Suppressor macrophage (primary cell): ENCODE results near the gene ICAM5.

ENCODE experiments used
- DNase-seq, 4 experiments: peaks; one replicate each; pipeline ENCODE4 v3.0.0-alpha.2; 2020 to 2022

Gene ICAM5

GRCh38 chr19:10292206-10292788 is 2.5 kb downstream of the ICAM5 start:
- DNase-seq, result peak; percentile 94 to 98 (median 96)

- peak in 1 of 4 experiments; percentile 50 for DNase-seq
Measured at GRCh38 chr19:10292789-10293636, 3.3 kb downstream of the ICAM5 start.

GRCh38 chr19:10293637-10294367 is 4.0 kb downstream of the ICAM5 start:
- DNase-seq, result no peak

- DNase-seq, result peak in 2 of 4 experiments; percentile 51 to 65
Measured at GRCh38 chr19:10294368-10294697, 4.6 kb downstream of the ICAM5 start.

- peak; percentile 64 to 88 (median 68) for DNase-seq
Measured at GRCh38 chr19:10295305-10295846, 5.6 kb downstream of the ICAM5 start.

- peak in 1 of 4 experiments; percentile 32 for DNase-seq
Measured at GRCh38 chr19:10295847-10296591, 6.3 kb downstream of the ICAM5 start.

DNA sequence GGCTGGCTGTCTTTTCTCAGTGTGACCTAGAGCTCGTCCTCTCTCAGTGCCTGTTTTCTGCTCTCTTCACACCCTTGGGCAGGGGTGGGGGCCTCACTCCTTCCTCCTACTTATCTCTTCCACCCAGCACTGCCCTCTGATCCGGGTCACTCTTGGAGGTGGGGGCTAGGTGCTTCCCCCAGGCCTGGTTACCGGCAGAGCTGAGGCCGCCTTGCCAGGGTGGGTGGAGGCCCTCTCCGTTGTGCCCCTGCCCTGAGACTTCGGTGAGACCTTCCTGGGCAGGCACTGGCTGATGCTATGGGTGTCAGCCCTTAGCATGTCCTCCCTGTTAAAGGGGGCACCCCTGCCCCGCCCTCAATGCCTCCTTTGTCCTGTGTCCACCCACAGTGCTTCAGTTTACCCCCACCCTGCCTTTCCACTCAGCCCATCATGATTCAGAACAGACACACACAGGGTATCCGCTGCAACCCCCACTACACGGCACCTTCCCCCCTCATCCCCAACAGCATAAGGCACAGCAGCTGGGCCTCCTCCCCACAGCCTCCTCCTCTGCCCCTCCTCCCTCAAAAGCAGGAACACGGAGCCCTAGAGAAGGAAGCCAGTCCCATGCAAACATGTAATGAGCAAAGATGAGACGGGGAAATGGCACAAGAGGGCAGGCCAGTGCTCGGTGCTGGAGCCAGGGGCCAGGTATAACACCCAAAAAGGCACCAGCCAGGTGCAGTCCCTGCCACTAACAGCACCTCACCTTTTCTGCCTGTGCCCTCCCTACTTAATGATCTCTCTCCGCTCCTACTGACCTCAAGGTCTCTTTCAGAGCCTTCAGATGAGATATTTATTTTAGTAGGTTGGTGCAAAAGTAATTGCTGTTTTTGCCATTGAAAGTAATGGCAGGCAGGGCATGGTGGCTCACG is 10.1 kb downstream of the ICAM5 start:
- peak; percentile 69 to 84 (median 81) for DNase-seq

DNA sequence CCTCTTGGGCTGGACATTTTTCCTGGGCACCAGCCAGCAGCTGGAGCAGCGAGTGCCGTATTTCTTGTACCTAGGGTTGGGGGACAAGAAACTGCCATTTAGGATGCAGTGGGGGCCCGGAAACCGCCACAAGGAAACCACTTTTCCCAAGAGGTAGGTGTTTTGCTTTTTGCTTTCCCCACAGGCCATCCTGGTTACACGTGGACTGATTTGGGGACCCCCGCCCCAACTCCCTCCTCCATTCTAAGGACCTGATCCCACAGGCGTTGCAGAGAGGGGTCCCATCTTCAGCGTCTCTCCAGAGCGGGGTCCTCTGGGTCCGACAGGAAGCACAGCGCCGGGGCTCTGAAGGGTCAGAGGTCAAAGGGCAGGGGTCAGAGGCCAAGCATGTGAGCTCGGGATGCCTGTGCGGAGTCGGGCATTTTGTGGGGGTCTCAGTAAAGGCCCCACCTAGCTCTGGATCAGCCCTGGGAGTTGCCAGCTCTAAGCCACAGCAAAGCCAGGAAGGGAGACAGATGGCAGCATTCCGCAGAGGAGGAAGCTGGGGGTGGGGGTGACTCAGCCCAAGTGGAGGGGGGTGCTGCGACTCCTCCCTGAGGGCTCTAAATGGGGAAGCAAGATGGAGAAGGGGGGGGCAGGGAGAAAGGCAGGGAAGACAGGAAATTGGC is 15.5 kb downstream of the ICAM5 start:
- peak; percentile 85 to 92 (median 90) for DNase-seq

DNA sequence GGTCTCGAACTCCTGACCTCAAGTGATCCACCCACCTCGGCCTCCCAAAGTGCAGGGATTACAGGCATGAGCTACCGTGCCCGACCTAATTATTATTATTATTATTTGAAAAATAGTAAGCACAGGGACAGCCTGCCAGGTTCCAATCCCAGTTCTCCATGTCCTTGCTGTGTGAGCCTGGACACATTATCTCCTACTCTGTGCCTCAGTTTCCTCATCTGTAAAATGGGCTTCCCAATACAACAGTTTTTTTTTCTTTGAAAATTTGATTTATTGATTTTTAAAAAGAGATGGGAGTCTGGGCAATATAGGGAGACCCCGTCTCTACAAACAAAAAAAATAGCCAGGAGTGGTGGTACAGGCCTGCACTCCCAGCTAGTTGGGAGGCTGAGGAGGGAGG is 16.6 kb downstream of the ICAM5 start:
- DNase-seq, result no peak

GRCh38 chr19:10309423-10309822 is 19.7 kb downstream of the ICAM5 start, which contains the start of gene ZGLP1:
ZGLP1 (minus strand) TSS chr19:10309815.
- DNase-seq, result no peak

DNA sequence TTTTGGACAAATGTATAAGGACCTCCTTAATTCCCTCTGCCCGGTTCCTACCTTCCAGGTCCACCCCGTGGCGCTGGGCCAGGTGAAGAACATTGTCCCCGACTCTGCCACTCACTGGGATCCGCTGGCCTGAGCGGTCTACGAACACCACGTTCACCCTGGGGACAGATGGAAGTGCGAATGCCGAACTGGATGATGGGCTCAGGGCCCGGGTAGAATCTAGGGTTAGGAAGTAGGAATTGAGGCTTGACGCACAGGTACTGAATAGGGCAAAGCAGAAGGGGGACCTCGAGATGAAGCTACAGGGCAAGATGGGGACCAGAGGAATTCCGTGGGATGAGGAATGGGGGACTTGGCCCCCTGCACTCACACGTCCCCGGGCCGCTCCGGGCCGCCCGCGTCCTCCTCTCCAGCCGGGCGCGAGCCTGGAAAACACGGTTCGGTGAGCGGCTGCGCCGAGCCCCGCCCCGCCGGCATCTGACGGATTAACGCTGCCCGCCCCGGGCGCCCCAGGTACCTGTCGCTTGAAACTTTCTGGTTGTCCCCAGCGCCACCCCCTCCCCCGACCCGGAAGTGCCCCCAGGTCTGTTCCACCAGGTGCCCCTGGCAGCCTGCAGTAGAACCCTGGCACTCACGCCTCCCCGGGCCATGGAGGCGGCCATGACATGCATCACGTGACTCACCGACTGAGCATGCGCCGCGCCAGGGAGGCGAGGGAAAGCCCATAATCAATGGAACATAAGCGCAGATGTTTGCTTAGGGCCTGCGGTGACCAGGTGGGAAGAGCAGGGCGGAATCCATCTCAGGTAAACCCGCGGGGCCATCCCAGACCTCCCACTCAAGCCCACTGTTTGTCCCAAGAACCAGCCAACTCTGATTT is 25.8 kb downstream of the ICAM5 start, which contains the start of gene FDX2:
Gene FDX2 (minus strand): TSS at position 681 of the 880 bp plus-strand sequence. CDS start 19 bp downstream, at position 662.
- DNase-seq, result peak; percentile 85 to 94 (median 89)

DNA sequence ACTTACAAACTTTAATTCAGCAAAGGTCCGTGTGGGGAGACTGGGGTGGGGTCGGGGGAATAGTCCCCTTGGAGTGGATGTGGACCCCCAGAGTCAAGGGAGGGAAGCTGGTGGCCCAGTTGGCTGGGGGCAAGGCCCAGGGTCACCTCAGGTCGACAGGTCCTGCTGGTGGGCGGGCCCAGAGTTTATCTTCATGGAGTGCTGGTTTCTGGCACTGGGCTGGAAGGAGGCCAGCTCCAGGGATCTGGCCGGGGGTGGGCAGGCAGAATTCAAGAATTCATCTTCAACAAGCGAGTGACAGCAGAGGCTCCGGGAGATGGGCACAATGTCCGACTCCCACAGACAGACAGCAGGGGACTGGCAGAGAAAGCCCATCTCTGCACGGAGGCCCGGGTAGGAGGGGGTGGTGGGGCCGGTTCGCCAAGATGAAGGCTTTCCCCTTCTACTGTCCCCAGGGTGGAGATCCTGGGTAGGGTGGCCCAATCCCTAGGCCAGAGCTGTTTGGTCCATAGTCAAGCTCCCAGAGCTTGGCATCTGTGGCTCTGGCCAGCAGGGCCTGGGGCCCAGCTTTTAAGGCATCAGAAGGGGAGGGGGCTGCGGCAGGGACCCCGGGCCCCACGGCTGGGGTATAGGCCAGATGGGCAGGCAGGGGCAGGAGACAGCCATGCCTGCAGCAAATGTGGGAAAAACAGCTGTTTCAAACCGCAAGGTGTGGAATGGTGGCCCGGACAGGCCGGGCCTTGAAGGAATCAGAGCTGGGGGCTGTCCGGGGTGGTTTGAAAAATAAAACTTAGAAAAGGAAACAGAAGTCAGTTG is 26.7 kb downstream of the ICAM5 start:
- DNase-seq, result no peak

DNA sequence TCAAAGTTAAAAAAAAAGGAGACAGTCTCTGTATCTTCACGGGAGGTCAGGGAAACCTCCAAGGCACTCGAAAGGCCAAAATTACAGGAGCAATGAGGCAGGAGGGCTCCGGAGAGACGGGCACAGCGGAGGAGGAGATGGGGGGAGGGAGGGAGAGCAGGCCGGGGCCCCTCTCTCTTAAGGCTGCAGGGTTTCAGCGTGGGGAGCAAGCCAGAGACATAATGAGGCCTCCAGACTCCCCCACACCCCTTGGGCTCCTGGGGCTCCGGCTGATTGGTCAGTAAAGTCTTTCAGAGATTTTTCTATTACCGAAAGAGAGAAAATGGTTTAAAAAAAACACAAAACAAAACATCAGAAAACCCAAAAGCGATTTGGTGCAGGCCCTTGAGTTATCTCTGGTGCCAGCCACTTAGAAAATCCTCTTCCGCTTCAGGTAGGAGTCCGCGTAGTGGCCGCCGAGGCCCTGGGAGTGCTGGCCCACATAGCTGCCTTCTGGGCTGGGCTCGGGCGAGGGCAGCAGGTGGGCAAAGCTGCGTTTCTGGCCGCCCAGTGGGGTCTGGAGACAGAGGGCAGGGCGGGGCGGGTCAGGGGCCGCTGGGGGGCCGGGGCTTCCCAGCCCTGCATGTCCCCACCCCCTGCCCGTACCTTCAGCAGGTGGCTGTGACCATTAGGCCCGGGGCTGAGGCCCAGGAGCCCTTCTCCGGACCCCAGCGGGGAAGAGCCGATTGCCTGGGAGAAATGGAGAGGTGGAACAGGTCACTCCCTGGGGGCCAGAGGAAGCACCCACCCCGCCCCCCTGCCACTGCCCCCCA is 27.5 kb downstream of the ICAM5 start:
- DNase-seq, result no peak

GRCh38 chr19:10317857-10318462 is 28.2 kb downstream of the ICAM5 start:
- no peak for DNase-seq

DNA sequence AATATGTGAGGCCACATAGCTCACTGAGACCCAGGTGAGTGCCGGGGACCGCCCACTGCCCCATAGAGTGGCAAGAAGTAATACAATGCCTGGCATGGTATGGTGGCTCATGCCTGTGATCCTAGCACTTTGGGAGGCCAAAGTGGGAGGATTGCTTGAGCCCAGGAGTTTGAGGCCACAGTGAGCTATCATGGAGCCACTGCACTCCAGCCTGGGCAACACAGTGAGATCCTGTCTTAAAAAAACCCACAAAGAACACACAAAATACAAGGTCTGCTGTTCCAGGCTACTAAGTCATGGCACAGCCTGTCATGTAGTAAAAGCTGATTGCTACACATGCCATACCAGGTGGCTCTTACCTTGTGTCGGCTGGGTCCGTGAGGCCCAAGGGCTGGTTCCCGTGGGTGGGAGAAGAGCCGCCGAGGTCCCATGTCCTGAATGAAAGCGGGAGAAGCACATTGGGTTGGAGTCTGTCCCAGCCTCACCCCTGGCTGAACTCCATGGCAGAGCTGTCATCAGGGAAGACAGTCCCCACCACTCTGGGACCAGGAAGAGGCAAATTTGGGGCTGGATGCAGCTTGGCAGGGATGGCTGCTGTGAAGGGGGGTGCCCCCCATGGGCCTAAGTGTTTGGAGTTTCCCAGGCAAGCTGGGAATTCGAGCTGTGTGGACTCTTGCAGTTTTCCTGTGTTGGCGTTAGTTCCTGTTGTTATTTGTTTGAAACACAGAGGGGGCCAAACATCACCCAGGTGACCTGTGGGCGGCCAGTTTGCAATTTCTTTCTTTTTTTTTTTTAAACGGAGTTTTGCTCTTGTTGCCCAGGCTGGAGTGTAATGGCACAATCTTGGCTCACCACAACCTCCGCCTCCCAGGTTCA is 29.3 kb downstream of the ICAM5 start:
- no peak for DNase-seq
